GM18951 (cell line): ENCODE measurements around the gene SGSM1.

Experiments used
- POLR2A ChIP-seq: IDR thresholded peaks from 4 replicates; pipeline ENCODE4 v1.6.1; 2011; ENCODE audit warnings: mild to moderate bottlenecking; ENCODE audit not compliant: insufficient read length, insufficient read depth; ENCODE audit errors: extremely low read depth
- in situ Hi-C: fragments of 300-500 bp; cut with MboI; formaldehyde crosslinking; loops from one replicate; pipeline ENCODE4 v1.12.0; 2022; ENCODE audit warnings: low sequenced_read_pairs, mixed read lengths, inconsistent platforms; ENCODE audit not compliant: unreplicated experiment

The SGSM1 gene

GRCh38 chr22:24813861-24814770, 8.1 kb downstream of the SGSM1 start:
- in situ Hi-C loops = no loop called here
- TF ChIP-seq POLR2A = no peak

GRCh38 chr22:24816806-24817205, 10.8 kb downstream of the SGSM1 start:
- in situ Hi-C loops = no loop called here
- no peak for TF ChIP-seq POLR2A

DNA sequence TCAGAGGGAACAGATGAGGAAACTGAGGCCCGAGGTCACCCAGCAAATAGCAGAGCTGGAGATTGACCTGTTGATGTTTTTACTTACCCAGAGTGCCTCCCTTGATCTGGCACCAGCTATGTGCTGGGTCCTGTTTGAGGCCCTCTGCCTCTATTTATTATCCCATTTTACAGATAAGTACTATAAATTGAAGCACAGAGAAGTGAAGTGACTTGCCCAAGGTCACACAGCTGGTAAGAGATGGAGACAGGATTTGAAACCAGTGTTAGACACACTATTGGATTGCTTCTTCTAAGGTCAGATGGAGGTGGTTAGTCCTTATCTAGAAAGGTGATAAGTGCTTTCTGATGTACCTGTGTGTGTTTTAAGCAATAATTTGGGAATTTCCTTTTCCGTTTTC, 13.5 kb downstream of the SGSM1 start:
- no peak for TF ChIP-seq POLR2A
- in situ Hi-C loops = no loop called here

DNA sequence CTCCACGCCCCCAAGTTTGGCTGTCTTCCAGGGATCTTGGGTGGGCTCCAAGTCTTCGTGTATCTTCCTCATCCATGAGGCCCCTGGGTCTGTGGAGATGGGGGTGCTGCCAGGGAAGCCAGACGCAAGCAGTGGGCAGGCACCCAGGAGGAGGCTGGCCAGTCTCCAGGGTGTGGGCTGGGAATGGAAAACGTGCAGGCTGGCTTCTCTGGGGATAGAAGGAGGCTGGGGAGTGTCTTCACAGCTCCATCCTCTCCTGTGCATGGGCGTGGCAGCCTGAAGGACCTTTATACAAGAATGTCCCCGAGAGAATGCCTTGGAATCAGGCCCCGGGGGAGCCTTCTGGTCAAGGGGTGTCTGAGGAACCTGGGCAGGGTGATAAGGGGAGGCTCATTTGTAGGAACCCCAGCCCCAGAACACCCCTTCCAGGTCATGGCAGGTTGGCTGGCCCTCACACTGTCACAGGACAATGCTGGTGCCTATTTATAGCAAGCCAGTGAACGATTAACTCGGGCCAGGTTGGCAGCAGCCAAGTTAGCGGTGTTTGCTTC, 14.0 kb downstream of the SGSM1 start:
- in situ Hi-C loops = no loop called here

GRCh38 chr22:24822471-24822870, 16.5 kb downstream of the SGSM1 start:
- no peak for TF ChIP-seq POLR2A
- in situ Hi-C loops = no loop called here

More for the DNA sequence above, 14.0 kb downstream of the SGSM1 start:
- TF ChIP-seq POLR2A = no peak

DNA sequence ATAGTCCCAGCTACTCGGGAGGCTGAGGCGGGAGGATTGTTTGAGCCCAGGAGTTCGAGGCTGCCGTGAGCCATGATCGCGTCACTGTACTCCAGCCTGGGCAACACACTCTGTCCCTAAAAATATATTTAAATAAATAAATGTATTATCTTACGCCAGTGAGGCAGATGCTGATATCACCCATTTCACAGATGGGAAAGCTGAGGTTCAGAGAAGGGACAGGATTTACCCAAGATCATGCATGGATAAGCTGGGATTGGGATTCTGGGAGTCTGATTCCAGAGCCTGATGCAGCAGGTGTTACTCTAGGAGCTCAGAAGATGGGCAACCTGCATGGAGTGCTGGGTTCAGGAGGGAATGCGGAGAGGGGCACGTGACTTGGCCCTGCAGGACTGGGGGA, 17.8 kb downstream of the SGSM1 start:
- TF ChIP-seq POLR2A = no peak
- in situ Hi-C loops = no loop called here

DNA sequence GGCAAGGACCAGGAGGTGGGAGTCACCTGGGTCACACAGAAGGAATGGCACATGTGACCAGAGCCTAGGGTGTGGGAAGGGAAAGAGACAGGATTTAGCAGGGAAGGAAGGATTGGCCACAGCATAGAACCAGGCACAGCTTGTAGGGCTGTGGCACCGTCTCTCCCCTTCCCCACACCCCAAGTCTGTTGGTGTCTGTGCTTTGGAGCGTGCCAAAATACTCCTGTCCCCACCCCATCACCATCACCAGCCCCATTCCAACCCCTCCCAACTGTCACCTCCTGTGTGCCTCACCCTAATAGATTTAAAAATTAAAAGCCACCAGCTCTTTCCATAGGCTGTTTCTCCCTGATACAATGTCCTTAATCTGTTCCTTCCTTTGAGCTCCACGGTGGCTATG, 18.2 kb downstream of the SGSM1 start:
- in situ Hi-C loops = no loop called here
- no peak for TF ChIP-seq POLR2A

- no peak for TF ChIP-seq POLR2A
- in situ Hi-C loops = no loop called here
These were observed 18.9 kb downstream of the SGSM1 start for GRCh38 chr22:24824915-24825314.

GRCh38 chr22:24826710-24827285, 20.8 kb downstream of the SGSM1 start:
- in situ Hi-C loops = no loop called here

DNA sequence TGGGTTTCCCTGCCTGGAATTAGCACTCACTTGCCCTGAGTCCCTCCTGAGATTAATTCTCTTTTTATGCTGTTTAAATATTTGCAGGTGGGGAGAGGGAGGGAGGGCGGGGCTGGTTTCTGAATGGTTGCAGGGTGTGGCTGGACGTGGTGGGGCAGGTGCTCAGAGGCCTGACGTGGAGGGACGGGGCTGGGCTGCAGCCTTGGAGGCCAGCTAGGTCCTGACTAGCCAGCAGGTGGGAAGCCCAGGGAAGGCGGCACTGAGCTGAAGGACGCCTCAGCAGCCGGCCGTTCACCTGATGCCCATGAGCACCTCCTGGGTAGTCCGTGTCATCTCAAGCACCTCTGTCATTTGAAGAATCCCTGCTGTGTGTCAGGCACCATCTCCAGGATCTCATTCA, 21.3 kb downstream of the SGSM1 start:
- in situ Hi-C loops = no loop called here
- no peak for TF ChIP-seq POLR2A

More at GRCh38 chr22:24826710-24827285, 20.8 kb downstream of the SGSM1 start:
- no peak for TF ChIP-seq POLR2A

DNA sequence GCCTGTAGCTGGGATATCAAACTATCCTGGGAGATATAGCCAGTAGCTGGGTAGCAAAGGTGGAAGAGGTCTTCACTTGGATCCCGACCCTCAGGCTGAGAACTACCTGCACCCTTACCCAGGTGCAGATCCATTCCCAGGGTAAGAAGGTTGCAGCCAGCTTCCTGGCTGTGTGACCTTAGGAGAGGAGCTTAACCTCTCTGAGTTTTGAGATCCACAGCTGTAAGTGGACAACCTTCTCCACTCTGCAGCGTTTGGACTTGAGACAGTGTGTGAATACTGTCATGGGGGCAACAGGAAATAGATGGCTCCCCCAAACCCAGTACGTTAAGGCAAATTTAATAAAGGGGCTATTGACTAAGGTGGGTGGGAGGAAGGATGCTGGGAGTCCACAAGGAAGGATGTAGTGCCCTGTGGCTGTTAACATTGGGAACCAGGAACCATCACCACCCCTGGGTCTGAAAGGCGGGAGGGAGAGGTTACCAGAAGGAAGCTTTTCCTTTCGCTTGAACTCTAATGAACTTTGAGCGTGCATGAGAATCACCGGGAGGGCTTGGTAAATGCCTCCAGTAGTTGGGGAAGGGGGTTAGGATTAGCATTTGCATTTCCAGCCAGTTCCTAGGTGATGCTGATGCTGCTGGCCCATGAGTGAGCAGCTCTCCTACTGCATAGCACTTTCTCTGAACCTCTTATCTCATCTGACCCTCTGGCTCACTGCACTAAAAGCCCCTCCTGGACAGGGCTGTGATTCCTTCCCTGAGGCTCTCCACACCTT, 24.4 kb downstream of the SGSM1 start:
- in situ Hi-C loops = no loop called here
- no peak for TF ChIP-seq POLR2A

GRCh38 chr22:24831687-24832086, 25.7 kb downstream of the SGSM1 start:
- TF ChIP-seq POLR2A = no peak
- in situ Hi-C loops = no loop called here

- no peak for TF ChIP-seq POLR2A
- in situ Hi-C loops = no loop called here
These were observed 28.0 kb downstream of the SGSM1 start for GRCh38 chr22:24833881-24834495.
